COR-L47 (cell line): Measurements from ENCODE around the gene KDM1A.

Experiments used
- DNase-seq: peaks from one replicate; lab custom pipeline; 2025; lab: John Stamatoyannopoulos, UW

KDM1A gene

DNA sequence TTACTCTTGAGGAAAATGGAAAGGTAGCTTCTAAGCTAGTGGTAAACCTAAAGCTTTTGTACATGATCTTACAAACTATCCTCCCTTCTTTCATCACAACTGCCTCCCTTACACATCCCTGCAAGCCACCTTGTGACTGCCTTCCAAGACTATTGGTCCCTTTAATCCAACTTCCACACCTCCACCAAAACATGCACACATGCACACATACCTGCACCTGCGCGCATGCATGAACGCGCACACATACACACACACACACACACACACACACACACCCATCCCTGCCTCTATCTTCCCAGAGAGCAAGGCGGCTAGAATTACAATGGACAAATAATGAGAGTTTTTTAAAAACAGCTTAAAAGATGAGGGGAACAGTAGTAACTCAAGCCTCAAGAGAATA is 91.1 kb downstream of the KDM1A start:
- no peak for DNase-seq

GRCh38 chr1:23111600-23112535 is 92.6 kb downstream of the KDM1A start:
- DNase-seq: no peak

DNA sequence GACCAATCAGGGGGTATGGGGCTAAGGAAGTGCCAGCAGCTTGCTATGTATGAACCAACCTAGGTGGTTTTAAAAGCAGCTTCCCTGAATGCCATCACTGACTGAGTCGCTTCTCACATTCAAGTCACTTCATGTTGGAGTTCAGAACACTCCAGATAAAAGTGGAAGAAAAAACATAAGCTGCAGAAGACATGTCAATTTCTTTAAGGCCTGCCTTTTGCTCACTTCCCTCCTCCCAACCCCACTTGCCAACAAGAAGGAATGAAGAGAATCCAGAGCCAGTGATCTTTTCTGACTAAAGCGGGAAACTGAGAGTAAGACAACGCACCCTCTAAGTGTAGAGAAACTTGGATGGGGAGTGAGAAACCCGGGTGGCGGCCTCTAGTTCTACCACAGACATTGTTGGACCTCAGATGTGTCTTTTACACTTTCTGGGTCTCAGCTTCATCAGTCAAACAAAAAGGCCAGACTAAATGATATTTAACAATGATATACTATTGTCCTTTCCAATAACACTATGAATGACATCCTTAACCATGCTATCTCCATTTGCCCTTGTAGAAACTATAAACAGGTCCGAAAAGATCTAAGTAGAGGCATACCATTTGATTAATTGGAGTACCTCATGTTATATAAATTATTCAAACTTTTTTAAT is 95.3 kb downstream of the KDM1A start:
- DNase-seq: no peak

DNA sequence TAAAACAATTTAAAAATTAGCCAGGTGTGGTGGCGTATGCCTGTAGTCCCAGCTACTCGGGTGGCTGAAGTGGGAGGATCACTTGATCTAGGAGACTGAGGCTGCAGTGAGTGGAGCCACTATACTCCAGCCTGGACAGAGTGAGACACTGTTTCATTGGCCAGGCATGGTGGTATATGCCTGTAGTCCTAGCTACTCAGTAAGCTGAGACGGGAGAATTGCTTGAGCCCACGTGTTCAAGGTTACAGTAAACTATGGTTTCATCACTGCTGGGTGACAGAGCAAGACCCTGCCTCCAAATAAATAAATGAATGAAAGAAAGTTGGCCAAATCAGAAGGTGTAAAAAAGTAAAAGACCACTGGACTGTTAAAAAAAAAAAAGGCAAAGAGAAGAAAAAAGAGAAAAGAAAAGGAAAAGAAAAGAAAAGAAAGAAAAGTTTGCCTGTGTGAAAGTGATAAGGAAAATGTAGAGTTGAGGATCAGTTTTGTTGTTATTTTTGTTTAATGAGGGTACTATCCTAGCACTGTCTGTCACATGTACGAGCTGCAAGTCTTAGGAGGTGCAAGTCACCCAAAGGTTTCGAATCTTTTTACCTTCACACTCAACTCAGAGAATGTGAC is 97.1 kb downstream of the KDM1A start:
- no peak for DNase-seq

GRCh38 chr1:23116921-23117699 is 97.8 kb downstream of the KDM1A start:
- no peak for DNase-seq

GRCh38 chr1:23118407-23118806 is 99.1 kb downstream of the KDM1A start:
- DNase-seq: no peak

DNA sequence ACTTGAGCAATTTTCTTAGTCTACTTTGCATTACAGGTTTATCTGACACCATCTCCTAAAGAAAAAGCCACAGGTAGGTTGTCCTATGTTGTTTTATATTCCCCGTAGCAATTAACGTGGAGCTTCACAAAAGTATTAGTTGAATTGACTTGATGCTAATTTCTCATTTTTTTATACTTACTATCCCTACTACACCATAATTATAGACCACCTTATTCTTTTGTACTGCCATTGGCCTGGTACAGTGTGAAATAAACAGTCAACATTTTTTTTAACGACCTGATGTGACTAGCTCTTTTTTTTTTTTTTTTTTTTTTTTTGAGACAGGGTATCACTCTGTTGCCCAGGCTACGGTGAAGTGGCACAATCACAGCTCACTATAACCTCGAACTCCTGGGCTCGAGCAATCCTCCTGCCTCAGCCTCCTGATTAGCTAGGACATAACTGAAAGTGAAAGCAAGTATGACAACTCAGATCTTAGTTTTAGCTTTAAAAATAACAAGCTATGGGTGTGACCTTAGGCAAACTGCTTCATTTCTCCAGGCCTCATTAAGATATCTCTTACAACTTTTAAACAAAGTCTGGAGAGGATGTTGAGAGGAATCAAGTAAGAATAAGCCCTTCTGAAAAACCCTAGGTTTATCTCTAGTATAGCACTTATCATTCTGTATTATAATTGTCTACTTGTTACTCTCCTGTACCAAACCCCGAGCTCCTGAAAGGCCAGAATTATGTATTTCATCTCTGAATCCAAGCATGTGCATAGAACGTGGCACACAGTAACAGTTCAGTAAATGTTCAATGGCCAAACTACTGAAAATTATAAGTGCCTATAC is 99.9 kb downstream of the KDM1A start:
- DNase-seq: no peak

GRCh38 chr1:23120383-23120782 is 101.1 kb downstream of the KDM1A start:
- DNase-seq: no peak

DNA sequence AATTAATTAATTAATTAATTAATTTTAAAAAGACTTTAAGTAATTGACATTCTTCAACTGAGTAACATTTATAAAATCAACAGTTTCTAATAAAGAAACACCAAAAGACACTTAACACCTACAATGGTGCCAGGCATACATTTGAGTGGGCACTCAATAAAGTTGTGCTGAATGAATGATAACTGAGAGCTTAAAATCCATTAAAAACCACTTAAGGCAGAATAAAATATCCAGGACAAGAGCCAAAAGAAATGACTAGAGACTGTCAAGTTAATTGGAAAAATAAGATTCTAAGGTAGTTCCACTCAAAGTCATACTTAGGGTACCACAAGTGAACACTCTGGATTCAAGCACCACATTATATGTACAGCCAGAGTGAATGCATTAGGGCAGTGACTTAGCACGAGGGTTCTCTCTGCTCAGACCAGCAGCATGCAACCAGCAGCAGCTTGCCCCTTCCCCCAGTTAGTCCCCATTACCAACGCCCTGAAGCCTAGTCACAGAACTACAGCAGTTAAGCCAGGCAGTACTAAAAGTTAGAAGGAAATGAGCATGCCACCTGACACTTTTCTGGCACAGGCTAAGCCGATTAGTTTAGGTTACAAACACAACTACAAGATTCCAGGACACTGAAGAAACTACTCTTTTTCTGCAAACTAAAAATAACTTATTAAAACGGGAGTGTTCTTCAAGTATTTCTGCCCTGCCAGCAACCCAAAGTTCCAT is 102.9 kb downstream of the KDM1A start:
- DNase-seq: no peak

- no peak for DNase-seq
Measured at GRCh38 chr1:23122796-23123195, 103.5 kb downstream of the KDM1A start.

DNA sequence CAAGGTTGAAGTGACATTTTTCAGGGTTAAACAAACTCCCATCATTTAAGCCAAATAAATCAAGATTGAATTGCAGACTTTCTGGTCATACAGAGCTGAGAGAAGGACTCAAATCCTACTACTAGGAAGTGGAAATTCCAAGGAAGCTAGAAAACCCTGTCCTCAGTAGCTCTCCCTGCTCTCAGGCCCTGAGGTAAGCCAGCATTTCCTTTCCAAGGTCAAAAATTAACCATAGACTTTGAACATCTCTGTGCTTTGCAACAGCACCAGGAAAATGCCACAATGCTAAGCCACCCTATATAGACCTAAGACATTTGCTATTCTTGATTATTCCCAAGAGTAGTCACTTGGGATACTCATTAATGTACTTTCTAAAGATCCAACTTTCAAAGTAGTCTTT is 104.3 kb downstream of the KDM1A start:
- DNase-seq: no peak

GRCh38 chr1:23124259-23125026 is 105.2 kb downstream of the KDM1A start:
- no peak for DNase-seq

DNA sequence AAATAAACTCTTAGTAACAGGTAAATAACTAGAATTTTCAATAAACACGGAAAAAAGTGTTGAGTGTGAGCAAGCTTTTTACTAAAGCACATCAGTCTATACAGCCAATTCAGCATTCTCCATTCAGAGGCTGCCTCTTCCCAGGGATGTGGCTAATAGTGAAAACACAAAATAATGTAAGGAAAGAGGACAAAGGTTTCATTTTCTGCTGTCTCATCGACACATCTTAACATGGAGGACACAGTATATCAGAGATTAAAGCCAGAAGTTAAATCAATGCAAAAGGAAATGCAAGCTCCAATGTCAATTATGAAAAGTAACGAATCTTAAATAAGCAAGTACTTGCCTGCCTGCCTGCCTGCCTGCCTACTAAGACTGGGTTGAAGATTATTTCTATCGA is 106.2 kb downstream of the KDM1A start:
- no peak for DNase-seq

GRCh38 chr1:23126200-23126599 is 106.9 kb downstream of the KDM1A start:
- DNase-seq: no peak

DNA sequence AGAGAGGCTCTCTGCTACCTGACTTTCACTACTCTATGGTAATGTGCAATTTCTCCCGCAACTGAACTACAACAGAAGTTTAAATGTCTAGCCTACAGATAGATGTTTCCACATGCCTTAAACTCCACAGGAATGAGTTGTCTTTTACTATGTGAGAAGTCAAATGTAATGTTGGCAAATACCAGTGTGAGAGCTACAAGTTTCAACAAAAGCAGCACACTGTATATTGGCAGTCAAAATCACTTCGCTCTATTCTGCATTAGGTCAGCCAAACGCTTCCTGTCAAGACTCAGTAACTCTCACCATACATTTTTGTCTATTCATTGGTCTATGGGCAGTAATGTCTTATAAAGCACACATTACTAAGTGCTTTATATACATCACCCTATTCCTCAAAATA is 107.5 kb downstream of the KDM1A start:
- no peak for DNase-seq

DNA sequence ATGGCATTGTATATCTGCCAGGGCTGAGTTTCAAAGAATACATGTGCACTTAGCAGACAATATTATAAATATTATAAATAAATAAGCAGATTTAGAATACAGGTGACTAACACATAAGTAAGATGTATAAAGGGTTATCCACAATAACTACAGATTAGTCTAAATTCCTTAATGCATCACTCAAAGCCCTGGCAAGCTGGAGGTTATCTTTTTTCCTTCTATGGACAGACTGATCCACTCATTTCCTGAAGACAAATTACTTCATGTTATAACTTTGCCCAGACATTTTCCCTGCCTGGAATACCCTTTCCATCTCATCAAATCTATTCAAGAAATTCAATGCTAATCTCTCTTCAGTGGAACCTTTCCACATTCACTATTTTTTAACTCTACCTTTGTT is 110.6 kb downstream of the KDM1A start:
- no peak for DNase-seq

- DNase-seq: no peak
Measured at GRCh38 chr1:23132033-23132432, 112.8 kb downstream of the KDM1A start.
